GM18870 (cell line): ENCODE results near the gene ARPC1A.
A peak's percentile ranks its signal among the peaks of the same experiment; 100 is the strongest.
"Not testable (repeated sequence)": the region's sequence is repeated elsewhere in the genome, so short reads cannot be mapped to it uniquely, and the experiment has no call there.

Experiments used
- ATAC-seq: cut with Tn5 transposase; IDR thresholded peaks from one replicate; pipeline ENCODE4 v1.9.1; 2021; ENCODE audit warnings: moderate library complexity; ENCODE audit not compliant: unreplicated experiment

Gene ARPC1A

GRCh38 chr7:99407872-99408378 is 82.2 kb downstream of the ARPC1A start:
- peak; percentile 18 for ATAC-seq

GRCh38 chr7:99408379-99409191 is 82.9 kb downstream of the ARPC1A start, which contains the start of the genes BUD31 and PDAP1:
Gene BUD31, plus strand, starts transcription at chr7:99408969. Its CDS starts 2,124 bp downstream, at chr7:99411093.
Gene PDAP1, minus strand, starts transcription at chr7:99408597. Its CDS starts 49 bp downstream, at chr7:99408548.
- peak; percentile 83 for ATAC-seq

- ATAC-seq = no peak
Measured at GRCh38 chr7:99409192-99409572, 83.5 kb downstream of the ARPC1A start.

GRCh38 chr7:99409806-99410205 is 84.1 kb downstream of the ARPC1A start:
- ATAC-seq = no peak

GRCh38 chr7:99410635-99411034 is 84.9 kb downstream of the ARPC1A start:
- no peak for ATAC-seq

GRCh38 chr7:99415513-99416127 is 89.9 kb downstream of the ARPC1A start:
- not testable (repeated sequence) for ATAC-seq
